ENCODE data around the gene CEP350.
A peak's percentile ranks its signal among the peaks of the same experiment; 100 is the strongest.

The CEP350 gene, protein sequence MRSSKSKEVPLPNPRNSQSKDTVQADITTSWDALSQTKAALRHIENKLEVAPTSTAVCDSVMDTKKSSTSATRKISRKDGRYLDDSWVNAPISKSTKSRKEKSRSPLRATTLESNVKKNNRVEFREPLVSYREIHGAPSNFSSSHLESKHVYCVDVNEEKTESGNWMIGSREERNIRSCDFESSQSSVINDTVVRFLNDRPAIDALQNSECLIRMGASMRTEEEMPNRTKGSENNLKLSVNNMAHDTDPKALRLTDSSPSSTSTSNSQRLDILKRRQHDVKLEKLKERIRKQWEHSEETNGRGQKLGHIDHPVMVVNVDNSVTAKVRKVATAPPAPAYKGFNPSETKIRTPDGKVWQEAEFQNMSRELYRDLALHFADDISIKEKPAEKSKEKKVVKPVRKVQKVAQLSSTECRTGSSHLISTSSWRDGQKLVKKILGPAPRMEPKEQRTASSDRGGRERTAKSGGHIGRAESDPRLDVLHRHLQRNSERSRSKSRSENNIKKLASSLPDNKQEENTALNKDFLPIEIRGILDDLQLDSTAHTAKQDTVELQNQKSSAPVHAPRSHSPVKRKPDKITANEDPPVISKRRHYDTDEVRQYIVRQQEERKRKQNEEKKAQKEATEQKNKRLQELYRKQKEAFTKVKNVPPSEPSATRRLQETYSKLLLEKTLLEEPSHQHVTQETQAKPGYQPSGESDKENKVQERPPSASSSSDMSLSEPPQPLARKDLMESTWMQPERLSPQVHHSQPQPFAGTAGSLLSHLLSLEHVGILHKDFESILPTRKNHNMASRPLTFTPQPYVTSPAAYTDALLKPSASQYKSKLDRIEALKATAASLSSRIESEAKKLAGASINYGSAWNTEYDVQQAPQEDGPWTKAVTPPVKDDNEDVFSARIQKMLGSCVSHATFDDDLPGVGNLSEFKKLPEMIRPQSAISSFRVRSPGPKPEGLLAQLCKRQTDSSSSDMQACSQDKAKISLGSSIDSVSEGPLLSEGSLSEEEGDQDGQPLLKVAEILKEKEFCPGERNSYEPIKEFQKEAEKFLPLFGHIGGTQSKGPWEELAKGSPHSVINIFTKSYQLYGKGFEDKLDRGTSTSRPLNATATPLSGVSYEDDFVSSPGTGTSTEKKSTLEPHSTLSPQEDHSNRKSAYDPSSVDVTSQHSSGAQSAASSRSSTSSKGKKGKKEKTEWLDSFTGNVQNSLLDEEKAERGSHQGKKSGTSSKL (N-terminal part only)

GRCh38 chr1:179954493-179955286, at the start of gene CEP350:
Gene CEP350, plus strand, starts transcription at chr1:179954810. Its CDS starts 31,372 bp downstream, at chr1:179986182.
- DNase-seq, result peak; percentile 55 to 97 (median 93)

DNA sequence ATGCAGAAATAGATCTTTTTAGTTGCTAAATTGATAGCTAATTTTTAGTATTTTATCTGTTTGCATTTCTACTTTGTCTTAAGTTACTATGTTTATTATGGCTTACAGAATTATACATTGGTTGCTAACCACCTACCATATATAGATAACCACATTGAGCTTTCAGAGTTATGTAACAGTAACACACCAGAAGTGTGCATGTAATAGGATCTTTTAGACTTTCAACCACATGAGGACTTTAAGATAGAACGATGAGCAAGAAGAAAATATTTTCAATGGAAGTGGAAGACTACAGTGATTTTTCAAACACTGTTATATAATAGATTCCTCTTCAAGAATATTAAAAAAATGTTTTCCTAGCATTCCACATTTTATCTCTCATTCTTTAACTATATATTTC, 43.7 kb upstream of the CEP350 start:
- DNase-seq, result no peak

GRCh38 chr1:179911812-179912211, 42.8 kb upstream of the CEP350 start:
- no peak for DNase-seq

DNA sequence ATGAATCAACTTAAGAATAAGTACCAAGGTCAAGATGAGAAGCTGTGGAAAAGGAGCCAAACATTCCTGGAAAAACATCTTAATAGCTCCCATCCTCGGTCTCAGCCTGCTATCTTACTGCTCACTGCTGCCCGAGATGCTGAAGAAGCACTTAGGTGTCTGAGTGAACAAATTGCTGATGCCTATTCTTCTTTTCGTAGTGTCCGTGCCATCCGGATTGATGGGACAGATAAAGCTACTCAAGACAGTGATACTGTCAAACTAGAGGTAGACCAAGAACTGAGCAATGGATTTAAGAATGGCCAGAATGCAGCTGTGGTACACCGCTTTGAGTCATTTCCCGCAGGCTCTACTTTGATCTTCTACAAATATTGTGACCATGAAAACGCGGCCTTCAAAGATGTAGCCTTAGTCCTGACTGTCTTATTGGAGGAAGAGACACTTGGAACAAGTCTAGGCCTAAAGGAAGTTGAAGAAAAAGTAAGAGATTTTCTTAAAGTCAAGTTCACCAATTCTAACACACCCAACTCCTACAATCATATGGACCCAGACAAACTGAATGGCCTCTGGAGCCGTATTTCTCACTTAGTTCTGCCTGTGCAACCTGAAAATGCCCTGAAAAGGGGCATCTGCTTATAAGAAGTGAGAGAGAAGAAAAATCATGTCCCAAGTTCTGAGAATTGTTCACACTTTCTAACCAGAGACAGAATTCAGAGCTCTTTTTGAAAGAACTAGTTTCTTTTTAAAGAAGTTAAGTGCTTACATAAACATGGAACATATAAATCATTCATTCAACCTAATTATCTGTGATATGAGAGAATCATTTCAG, 36.8 kb upstream of the CEP350 start:
- DNase-seq, result no peak

- DNase-seq, result no peak
Measured at GRCh38 chr1:179921472-179921871, 33.1 kb upstream of the CEP350 start.

- DNase-seq, result no peak
Measured at GRCh38 chr1:179921981-179922872, 32.4 kb upstream of the CEP350 start.

DNA sequence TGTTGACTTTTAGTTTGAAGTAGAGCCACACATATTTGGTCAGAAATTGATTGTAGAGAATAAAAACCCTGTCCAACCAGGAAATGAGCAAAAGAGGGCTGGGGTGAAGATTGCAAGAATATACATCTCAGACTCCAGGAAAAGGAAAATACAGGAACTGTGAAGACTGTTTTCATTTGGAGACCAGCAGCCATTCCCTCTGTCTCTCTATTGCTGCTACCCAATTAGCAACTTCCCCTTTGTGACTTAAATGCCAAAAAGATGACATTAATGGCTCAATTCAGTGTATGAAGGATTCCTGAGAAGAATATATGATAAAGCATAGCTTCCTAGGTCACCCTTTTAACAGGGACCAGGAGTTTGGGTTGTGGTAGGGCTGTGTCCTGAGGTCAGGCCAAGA, 31.6 kb upstream of the CEP350 start:
- DNase-seq, result no peak

DNA sequence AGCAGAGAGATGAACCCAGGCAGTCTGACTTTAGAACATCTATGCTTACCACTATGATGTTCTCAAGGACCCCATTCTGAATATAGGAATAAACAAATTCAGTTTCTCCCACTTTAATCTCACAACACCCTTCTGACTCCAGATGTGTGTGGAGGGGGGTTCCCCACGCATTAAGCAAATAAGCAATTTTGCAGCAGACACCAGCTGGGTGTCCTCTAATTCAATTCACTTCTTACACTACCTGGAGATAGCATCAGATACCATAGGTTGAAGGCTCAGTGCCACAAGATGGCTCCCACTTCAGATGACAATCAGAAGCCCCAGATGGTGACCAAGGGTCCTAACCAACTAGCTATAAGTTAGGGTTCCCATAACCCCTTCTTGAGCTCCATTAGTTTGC, 30.3 kb upstream of the CEP350 start:
- DNase-seq, result no peak

- no peak for DNase-seq
Measured at GRCh38 chr1:179925302-179925701, 29.3 kb upstream of the CEP350 start.

DNA sequence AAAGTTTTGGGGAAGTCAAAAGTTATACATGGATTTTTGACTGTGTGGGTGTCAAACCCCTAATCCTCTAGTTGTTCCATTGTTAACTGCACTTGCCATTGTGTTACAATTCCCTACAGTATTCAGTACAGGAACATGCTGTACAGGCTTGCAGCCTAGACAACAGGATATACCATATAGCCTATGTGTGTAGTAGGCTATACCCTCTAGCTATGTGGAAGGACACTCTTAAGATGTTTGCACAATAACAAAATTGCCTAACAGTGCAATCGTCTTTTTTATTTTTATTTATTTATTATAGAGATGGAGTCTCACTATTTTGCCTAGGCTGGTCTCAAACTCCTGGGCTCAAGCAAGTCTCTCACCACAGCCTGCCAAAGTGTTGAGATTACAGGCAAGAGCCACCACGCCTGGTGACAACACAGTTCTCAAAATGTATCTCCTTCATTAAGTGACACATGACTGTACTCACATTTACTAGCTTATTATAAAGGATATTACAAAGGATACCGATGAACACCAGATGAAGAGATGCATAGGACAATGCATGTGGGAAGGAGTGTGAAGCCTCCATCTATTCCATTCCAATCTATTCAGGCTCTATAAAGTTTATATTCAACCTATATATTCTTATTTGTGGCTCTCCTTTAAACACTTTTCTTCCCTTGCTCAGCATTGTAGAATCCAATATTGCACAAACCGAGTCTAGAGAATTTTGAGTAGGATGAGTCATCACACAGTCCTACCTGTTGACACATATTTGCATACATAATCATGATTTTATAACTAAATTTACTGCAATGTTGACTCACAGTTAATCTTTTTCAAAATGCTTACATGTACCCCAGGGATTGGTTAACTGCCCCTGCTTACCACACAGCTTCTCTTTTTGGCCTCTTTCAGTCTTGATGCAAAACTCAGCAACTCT, 28.4 kb upstream of the CEP350 start:
- DNase-seq, result no peak

DNA sequence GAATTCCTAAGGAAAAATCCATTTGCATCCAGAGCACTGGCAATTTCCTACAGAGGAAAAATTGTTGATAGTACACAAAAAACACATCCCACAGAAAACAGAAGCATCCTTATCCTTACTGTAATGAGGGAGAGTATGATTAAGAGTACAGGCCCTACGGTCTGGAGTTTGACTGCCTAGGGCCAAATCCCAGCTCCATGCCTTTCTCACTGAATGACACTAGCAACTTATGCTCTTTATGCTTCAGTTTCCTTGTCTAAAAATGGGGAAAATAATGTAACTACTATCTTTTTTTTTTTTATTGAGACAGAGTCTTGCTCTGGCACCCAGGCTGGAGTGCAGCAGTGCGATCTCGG, 27.8 kb upstream of the CEP350 start:
- no peak for DNase-seq

- no peak for DNase-seq
Measured at GRCh38 chr1:179929955-179930798, 24.4 kb upstream of the CEP350 start.

- DNase-seq, result no peak
Measured at GRCh38 chr1:179930867-179931266, 23.7 kb upstream of the CEP350 start.

- DNase-seq, result no peak
Measured at GRCh38 chr1:179933219-179933618, 21.4 kb upstream of the CEP350 start.

DNA sequence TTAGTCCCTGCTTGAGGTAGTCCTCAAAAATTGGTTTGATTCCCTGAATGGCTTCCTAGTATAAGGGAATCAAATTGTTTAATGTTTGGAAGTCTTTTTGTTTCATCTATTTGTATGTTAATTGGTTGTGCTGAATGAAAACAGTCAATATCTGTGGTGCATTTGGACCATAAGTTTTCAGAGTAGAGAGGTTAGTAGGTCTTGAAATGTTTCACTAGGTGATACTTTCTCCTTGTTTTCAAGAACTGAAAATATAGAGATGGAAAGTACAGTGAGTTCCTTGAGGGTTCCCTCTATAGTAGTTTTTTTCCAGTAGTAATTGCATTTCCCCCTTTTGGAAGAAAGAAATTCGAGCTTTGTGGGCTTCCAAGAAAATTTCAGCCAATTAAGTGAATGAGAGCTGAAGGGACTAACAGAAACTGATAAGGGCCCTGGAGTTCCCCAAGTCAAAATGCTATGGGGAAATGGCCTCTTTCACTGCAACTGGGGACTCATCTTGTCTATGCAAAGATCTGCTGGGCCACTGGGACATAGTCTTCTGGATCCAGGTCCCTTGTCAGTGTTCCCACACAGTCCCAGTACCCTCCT, 18.6 kb upstream of the CEP350 start:
- DNase-seq, result no peak

DNA sequence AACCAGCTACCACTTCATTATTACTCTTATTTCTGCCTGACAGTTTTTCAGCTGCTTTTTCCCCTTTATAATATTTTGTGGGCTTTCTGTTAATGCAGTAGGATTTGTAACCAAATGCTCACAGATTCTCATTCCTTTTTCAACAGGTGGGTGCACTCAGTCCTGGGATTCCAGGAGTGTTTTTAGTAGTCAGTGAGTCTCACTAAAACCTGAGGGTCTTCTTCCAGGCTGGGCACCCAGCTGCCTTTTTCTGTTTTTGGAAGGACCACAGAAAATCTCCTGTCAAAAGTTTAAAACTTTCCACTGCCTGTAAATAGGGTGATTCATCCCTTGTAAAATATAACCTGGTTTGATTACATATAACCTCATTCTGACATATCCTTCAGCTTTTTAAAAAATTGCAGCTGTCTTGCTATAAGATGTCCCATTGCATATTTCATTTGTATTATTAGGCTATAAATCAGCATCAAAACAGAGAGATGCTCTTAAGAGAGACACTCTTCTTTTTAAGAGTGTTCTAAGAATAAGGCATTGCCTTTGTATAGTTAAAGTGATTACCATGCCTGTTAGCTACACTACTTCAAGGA, 16.8 kb upstream of the CEP350 start:
- no peak for DNase-seq

Data from amygdala (tissue), 56 donors.